ENCODE data around the gene GLS.

DNA sequence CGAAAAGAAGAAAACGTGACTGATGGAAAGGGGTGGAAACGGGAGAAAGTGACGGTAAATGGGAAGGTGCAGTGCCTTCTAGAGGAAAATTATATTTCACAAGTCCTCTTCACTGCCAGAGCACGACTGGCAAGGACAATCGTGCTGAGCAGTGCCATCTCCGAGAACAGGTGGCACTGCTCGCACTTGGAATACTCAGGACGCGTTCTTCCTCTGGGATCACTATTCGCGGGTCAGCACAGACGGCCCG lies 133.0 kb downstream of the GLS start:
- TF ChIP-seq CTCF (IDR thresholded peaks at IDR 0.05 in 4 of 5, conservative IDR thresholded peaks at IDR 0.05 in 1 of 5) (no peak), POLR2A (IDR thresholded peaks at IDR 0.05) (no peak)

Data from gastrocnemius medialis (tissue), 4 donors.